Kidney (tissue), 14 donors: ENCODE measurements around the gene NUBP2. TPM values are rescaled to one million over a fixed set of nuclear protein-coding genes. Genes with fewer than 3 reads are reported as not detected.
A peak's percentile ranks its signal among the peaks of the same experiment; 100 is the strongest.

Experiments used
- DNase-seq, 5 donors: peaks; one replicate each; pipeline ENCODE4 v3.0.0-alpha.2; 2013 to 2020
- FAIRE-seq: peaks from 2 replicates; lab custom pipeline; 2012; peaks lifted over from hg19 to GRCh38; lab: Jason Lieb, UNC
- H3K27ac ChIP-seq, 2 donors: one replicate each; pipeline ENCODE4 v1.7.0; 2013; ENCODE audit warnings: low read depth in 2 of 2, low read length in 2 of 2, inconsistent platforms in 1 of 2
- H3K27me3 ChIP-seq: one replicate; pipeline ENCODE4 v1.7.1; 2013; ENCODE audit warnings: low read length, inconsistent platforms; ENCODE audit not compliant: control insufficient read depth, insufficient read depth
- H3K36me3 ChIP-seq, 3 donors: one replicate each; pipeline versions ENCODE4 v1.7.0 to v1.7.1; 2013; ENCODE audit warnings: low read length in 3 of 3, control low read depth in 1 of 3, inconsistent platforms in 1 of 3; ENCODE audit not compliant: insufficient read depth in 3 of 3, control insufficient read depth in 2 of 3
- H3K4me1 ChIP-seq, 3 donors: one replicate each; pipeline versions ENCODE4 v1.7.0 to v1.7.1; 2013; ENCODE audit warnings: low read length in 3 of 3, inconsistent platforms in 1 of 3, low read depth in 1 of 3; ENCODE audit not compliant: control insufficient read depth in 2 of 3, insufficient read depth in 2 of 3
- H3K4me3 ChIP-seq, 3 donors: one replicate each; pipeline versions ENCODE4 v1.7.0 to v1.8.1; 2013; ENCODE audit warnings: low read length in 3 of 3, control low read depth in 1 of 3, inconsistent platforms in 1 of 3
- H3K9ac ChIP-seq, 3 donors: one replicate each; pipeline versions ENCODE4 v1.7.0 to v1.7.1; 2013; ENCODE audit warnings: low read length in 3 of 3, control low read depth in 1 of 3, inconsistent platforms in 1 of 3
- H3K9me3 ChIP-seq, 3 donors: one replicate each; pipeline versions ENCODE4 v1.7.0 to v1.7.1; 2013; ENCODE audit warnings: low read length in 3 of 3, control low read depth in 1 of 3, inconsistent platforms in 1 of 3; ENCODE audit not compliant: control insufficient read depth in 2 of 3, insufficient read depth in 1 of 3
- CTCF ChIP-seq: IDR thresholded peaks from 3 replicates; pipeline ENCODE4 v1.5.1; 2012; ENCODE audit warnings: mild to moderate bottlenecking, moderate library complexity, borderline replicate concordance; ENCODE audit not compliant: insufficient read depth; ENCODE audit errors: extremely low read depth
- intact Hi-C: fragments of 100-400 bp; cut with DNase I; formaldehyde crosslinking; loops from one replicate; pipeline ENCODE4 v1.11.1; 2022
- polyA plus RNA-seq: library from polyadenylated mRNA; stranded (reverse); fragments of 350-450 nt; fragmentation: Illumina TruSeq; extraction: RNeasy Lipid Tissue Mini Kit (QIAGEN cat#74804); gene quantifications from one replicate; pipeline ENCODE4 v1.2.3, GENCODE V29; 2014; ENCODE audit warnings: low read depth, low replicate concordance; ENCODE audit not compliant: insufficient read depth
- total RNA-seq: library from RNA; stranded (reverse); fragmentation: NEBNext Ultra II Directional; extraction: Animal tissue kit (Norgen Biotek cat#: 25700); gene quantifications from one replicate; pipeline ENCODE4 v1.2.1, GENCODE V29; 2021
- donor health status: control.
- donor health status: control.
- donor health status: control.
- donor health status: control.
- donor health status: control.
- donor health status: DM: yes; HTN: yes; CAD: no.
- donor health status: Normal renal cell carcinoma (clear cell type).

The NUBP2 gene
- total and polyA plus RNA-seq, 2 donors from 2014 or later, result 42.8 to 71.1 TPM

GRCh38 chr16:1773703-1774447 is 8.9 kb upstream of the NUBP2 start:
- peak overlapping the region; percentile 58 to 81 (median 76) for H3K4me3 ChIP-seq
- intact Hi-C loops, result no loop called here
- DNase-seq, result peak in 1 of 5 donors; percentile 21
- H3K27ac ChIP-seq, result peak overlapping the region; percentile 32 to 85
- no peak for FAIRE-seq
- peak overlapping the region in 2 of 3 donors; percentile 55 for H3K9ac ChIP-seq
- H3K36me3 ChIP-seq, result peaks cover 0 to 4% (median 4%) of the 10 kb centered on the region in 3 donors
- no peaks in the 10 kb centered on the region for H3K27me3 ChIP-seq
- TF ChIP-seq CTCF, result no peak
- H3K9me3 ChIP-seq, result no peaks in the 10 kb centered on the region
- peaks cover 0 to 24% (median 6%) of the 10 kb centered on the region in 3 donors for H3K4me1 ChIP-seq

- Histone ChIP-seq H3K4me1 (peaks cover 0 to 24% (median 6%) of the 10 kb centered on the region in 3 donors), H3K27ac (no peak overlapping the region), H3K36me3 (peaks cover 0 to 4% (median 4%) of the 10 kb centered on the region in 3 donors), H3K27me3 (no peaks in the 10 kb centered on the region), H3K4me3 (peak overlapping the region in 1 of 3 donors; percentile 76), H3K9ac (peak overlapping the region in 1 of 3 donors; percentile 55), H3K9me3 (no peaks in the 10 kb centered on the region)
- no peak for TF ChIP-seq CTCF
- intact Hi-C loops, result no loop called here
- DNase-seq (peak in 1 of 5 donors; percentile 52), FAIRE-seq (no peak)
These were observed 8.3 kb upstream of the NUBP2 start for GRCh38 chr16:1774448-1774780.

GRCh38 chr16:1775006-1775845 is 7.5 kb upstream of the NUBP2 start:
- no peak for TF ChIP-seq CTCF
- H3K27ac ChIP-seq, result no peak overlapping the region
- intact Hi-C loops, result no loop called here
- no peaks in the 10 kb centered on the region for H3K9me3 ChIP-seq
- no peaks in the 10 kb centered on the region for H3K27me3 ChIP-seq
- FAIRE-seq (no peak), DNase-seq (peak in 1 of 5 donors; percentile 48)
- no peak overlapping the region for H3K4me3 ChIP-seq
- peaks cover 0 to 26% (median 6%) of the 10 kb centered on the region in 3 donors for H3K4me1 ChIP-seq
- H3K9ac ChIP-seq, result no peak overlapping the region
- H3K36me3 ChIP-seq, result peaks cover 0 to 9% (median 4%) of the 10 kb centered on the region in 3 donors
